HG03469 (cell line): ENCODE measurements around the gene PANK4.

Experiments
- ATAC-seq: cut with Tn5 transposase; IDR thresholded peaks from one replicate; pipeline ENCODE4 v1.9.1; 2021; ENCODE audit warnings: mild to moderate bottlenecking, moderate library complexity, moderate number of reproducible peaks; ENCODE audit not compliant: unreplicated experiment

Gene PANK4

GRCh38 chr1:2501041-2501819, 25.2 kb downstream of the PANK4 start:
- ATAC-seq, result no peak

- no peak for ATAC-seq
Measured at GRCh38 chr1:2499986-2500596, 26.3 kb downstream of the PANK4 start.

DNA sequence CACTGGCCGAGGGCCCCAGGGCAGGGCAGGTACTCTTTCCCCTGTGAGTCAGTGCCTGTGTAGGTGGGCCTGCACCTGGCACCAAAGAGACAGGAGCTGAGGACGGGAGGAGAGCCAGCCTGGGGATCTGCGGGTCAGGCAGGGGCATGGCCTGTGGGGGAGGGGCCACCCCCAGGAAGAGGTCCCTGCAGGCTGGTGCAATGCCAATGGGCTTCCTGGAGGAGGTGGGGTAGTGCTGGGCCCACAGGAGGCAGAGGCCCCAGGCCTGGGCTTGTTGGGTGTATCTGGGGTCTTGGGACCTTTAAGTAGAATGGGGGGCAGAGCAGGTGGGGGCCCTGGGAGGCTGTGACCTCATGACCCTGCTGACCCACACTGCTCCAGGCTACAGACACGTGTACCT, 27.1 kb downstream of the PANK4 start:
- no peak for ATAC-seq

GRCh38 chr1:2498648-2499047, 27.7 kb downstream of the PANK4 start:
- ATAC-seq, result no peak

- no peak for ATAC-seq
Measured at GRCh38 chr1:2497891-2498290, 28.5 kb downstream of the PANK4 start.

DNA sequence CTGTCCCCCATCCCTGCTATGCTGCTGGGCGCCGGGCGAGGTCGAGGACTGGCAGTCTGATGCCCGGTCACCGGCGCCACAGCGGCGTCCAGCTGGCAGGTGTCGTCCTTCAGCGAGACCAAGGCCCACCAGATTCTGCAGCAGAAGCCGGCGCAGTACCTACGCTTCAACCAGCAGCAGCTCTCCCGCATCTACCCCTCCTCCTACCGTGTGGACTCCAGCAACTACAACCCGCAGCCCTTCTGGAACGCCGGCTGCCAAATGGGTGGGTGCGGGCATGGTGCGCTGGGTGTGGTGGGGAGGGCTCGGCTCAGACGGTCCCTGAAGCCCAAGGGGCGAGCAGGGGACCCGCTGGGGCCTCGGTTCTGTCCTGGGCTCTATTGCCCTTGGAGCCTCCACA, 29.6 kb downstream of the PANK4 start:
- ATAC-seq, result no peak

DNA sequence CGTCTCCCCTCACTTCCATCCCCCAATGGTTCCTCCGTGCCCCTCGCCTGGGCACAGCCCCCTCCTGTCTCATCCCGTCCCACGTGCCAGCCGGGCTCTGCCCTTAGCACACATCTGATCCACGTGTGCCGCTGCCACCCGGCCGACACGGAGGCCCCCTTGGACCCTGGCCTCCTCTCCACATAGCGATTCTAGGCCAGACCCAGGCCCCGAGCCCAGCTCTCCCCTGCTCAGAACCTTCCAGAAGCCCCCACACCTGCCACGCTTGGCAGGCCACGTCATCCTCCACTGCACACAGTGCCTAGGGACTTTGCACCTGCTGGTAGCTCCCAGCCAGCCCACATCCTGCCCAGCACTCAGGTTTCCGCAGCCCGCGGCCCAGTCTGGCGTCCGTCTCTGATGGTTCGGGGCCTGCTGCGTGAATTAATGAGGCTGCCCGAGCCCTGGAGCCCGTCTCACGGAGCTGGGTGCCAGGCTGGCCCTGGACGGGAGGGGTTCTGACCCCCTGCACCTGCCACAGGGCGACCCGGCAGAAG, 30.2 kb downstream of the PANK4 start:
- ATAC-seq, result no peak

- ATAC-seq, result no peak
Measured at GRCh38 chr1:2495546-2495945, 30.9 kb downstream of the PANK4 start.

- no peak for ATAC-seq
Measured at GRCh38 chr1:2495026-2495425, 31.4 kb downstream of the PANK4 start.

DNA sequence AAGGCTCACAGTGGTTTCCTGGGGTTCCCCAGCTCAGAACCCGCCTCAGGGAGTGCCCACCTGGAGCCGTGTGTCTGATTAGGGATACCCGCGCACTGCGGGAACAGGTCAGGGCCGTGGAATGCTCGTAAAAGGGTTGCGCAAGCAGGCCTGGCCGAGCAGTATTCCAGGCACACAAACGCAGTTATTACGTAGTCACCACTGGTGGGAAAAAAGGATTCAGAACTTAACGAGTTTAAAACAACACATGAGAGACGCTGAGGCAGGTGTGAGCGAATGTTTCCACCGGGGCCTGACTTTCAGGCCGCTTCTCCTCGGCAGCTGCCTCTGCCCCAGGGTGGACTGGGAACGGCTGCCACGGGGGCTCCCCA, 32.1 kb downstream of the PANK4 start:
- no peak for ATAC-seq

DNA sequence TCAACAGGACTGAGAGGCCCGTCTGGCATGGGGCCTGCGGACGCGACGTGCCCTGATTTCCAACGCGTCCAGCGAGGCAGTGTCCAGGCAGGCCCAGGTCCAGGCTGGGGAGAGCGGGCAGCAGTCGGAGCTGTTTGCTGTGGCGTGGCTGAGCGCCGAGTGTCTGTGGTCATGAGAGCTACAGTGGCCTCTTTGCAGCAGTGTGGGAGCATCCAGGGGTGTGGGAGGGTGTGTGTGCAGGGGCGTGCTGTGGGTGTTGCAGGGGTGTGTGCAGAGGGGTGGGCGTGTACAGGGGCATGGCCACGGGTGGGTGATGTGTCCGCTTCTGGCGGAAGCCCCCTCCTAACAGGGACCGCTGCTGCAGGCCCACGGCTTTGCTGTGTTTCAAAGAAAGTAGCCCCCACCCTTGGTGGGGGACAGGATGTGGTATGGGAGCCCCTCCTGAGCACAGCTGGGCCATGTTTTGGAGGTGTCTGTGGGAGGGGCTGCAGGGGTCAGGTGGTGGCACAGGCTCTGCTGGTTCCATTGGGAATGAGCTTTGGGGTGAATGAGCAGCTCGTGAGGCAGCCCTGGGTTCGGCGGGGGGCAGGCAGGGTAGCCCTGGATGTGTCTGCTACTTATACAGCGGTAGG, 32.6 kb downstream of the PANK4 start:
- ATAC-seq, result no peak

DNA sequence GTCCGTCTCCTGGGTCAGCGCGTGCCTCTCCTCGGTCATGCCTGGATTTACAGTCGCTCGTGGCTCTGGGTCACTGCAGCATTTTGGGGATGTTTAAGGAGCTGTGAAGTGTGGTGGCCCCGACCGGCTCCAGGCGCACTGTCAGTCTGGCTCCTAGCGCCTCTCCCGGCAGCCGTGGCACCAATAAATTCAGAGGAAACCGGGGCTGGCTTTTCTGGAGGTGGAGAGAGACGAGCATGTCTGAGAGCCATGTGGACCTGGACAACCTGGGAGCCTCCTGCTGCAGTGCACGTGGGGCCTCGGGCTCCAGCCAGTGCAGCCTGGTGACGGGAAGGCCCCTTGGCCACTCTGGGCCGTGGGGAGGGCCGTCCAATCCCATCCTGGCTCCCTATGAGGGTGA, 33.2 kb downstream of the PANK4 start:
- ATAC-seq, result no peak

DNA sequence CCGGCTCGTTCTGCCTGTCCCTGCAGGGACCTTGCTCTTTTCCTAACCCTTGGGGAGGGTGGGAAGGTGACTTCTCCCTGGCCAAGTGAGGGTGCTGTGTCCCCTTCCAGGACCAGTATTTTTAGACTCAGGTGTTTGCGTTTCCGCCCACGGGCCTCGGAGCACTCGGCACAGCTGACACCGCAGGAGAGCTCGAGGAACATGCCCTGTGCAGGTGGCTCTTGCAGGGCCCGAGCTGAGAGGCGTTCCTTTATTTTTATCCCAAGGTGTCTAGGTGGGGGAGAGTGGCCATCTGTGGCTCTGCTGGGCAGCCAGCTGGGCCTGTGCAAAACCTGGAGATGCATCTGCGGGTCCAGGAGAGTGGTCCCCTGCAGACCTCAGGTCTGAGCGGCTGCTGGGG, 34.3 kb downstream of the PANK4 start:
- ATAC-seq, result no peak

DNA sequence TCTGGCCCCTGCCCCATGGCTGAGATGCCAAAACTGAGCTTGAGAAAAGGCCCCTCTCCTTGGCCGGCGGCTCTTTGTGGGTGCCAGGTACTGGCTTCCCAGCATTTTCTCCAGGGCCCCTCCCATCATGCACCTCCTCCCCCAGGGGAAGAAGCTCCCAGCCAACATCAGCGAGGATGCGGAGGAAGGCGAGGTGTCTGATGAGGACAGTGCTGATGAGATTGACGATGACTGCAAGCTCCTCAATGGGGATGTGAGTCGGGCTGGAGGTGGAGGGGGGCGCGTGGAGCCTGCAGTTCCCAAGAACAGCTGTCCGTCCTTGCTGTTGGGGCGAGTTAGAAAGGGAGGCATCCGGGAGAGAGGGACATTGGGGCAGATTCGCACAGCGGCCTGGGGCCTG, 36.8 kb downstream of the PANK4 start:
- ATAC-seq, result no peak

DNA sequence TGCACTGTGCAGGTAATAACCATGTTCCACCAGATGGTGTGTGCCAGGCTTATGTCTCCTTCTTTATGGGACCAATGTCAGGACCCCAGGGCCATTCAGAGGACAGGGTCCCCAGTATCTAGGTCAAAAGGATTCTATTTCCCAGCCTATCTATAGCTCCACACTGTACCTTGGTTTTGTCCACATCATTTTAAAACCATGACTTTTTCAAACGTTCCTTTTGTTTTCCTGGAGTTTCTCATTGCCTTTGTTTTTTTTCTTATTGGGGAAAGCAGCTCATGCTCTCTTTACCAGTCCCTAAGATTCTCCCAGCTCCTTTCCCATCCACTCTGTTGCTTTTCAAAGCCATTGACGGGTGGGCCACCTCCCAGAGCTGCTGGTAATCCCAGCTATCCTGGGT, 37.7 kb downstream of the PANK4 start:
- ATAC-seq, result no peak

DNA sequence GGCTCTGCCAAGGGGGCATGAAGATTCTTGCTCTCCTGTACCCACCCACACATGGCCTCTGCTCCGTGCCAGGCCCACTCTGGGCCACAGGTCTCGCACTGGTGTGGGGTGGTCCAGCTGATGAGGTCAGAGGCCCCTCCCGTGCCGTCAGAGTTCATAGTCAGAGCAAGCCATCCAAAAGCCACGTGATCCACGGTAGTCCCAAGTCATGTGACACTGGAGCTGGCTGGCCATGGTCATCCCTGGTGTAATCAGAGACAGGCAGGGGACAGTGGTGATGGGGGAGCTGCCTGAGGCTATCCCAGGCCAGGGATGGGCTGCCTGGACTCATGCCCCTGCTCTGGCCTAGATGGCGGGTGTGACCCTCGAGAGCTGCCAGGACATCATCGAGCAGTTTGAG, 39.8 kb downstream of the PANK4 start:
- no peak for ATAC-seq

- no peak for ATAC-seq
Measured at GRCh38 chr1:2486041-2486440, 40.4 kb downstream of the PANK4 start.

DNA sequence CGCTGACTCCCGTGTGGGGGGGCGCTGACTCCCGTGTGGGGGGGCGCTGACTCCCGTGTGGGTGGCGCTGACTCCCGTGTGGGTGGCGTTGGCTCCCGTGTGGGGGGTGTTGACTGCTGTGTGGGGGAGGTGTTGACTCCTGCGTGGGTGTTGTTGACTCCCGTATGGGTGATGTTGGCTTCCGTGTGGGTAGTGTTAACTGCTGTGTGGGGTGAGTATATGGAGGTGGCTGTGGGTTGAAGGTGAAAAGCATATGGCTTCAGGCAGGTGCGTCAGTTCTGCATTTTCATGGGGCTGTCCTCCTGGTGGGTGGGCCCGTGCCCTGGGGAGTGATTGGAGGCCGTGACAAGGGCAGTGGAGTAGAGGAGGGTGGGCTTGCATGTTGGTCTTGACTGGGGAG, 42.4 kb downstream of the PANK4 start:
- ATAC-seq, result no peak

- no peak for ATAC-seq
Measured at GRCh38 chr1:2483026-2483425, 43.4 kb downstream of the PANK4 start.

DNA sequence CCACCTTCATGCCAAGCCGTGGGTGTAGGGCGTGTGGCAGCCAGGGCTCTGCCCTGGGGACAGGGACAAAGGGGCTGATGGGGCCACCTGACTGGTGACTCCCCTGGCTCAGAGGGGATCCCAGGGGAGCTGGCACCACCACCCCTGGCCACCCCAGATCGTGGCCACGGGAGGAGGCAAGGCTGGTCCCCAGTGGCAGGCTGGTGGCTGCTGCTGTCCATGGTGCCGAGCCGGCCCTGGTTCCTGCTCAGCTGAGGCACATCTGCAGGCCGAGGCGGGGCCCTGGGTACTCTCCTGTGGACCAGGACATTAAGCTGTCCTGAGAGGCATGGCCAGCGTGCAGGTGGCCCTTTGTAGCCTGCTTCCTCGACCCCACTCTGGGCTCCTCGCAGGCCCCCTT, 43.8 kb downstream of the PANK4 start:
- ATAC-seq, result no peak

- ATAC-seq, result no peak
Measured at GRCh38 chr1:2481885-2482284, 44.5 kb downstream of the PANK4 start.

DNA sequence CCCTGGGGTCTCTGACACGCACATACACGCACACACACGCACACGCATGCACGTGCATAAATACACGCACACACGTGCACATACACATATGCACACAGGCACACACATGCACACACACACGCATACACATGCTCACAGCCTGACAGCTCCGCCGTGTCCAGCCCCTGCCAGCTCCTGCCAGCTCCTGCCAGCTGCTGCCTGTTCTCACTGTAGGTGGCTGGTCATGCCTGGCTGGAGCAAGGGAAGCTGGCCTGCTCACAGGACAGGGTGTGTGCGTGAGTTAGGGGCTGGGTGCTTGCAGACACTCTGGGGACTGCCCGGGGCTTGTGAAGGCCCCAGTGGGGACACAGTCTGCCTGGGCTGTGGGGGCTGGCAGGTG, 45.4 kb downstream of the PANK4 start:
- ATAC-seq, result no peak
